HCT116 (cell line): ENCODE measurements around the gene SLC9C2.

Experiments
- CEBPB ChIP-seq: IDR thresholded peaks from 2 replicates; pipeline ENCODE4 v1.6.1; 2012; ENCODE audit warnings: low read depth
- CTCF ChIP-seq, 3 experiments: fragments of 200-600 bp in 1 of 3; sonication (generic) in 1 of 3; IDR thresholded peaks in 2 of 3; conservative IDR thresholded peaks in 1 of 3; 2 replicates each; pipeline ENCODE4 v1.5.1; 2012 to 2017; ENCODE audit warnings: low read depth in 2 of 3, low read length in 2 of 3, antibody characterized with exemption in 1 of 3, borderline replicate concordance in 1 of 3, control low read depth in 1 of 3, mild to moderate bottlenecking in 1 of 3, mixed read lengths in 1 of 3, mixed run types in 1 of 3, moderate library complexity in 1 of 3; ENCODE audit not compliant: insufficient read depth in 1 of 3
- EZH2 ChIP-seq: fragments of 200-600 bp; sonication (generic); IDR thresholded peaks from 2 replicates; pipeline ENCODE4 v1.6.1; 2017; ENCODE audit warnings: antibody characterized with exemption, mixed run types
- MAX ChIP-seq: IDR thresholded peaks from 2 replicates; pipeline ENCODE4 v1.6.1; 2012
- POLR2A ChIP-seq: IDR thresholded peaks from 2 replicates; pipeline ENCODE4 v1.7.0; 2011; ENCODE audit warnings: borderline replicate concordance; ENCODE audit not compliant: insufficient read depth, insufficient read length; ENCODE audit errors: extremely low read depth
- POLR2AphosphoS5 ChIP-seq: IDR thresholded peaks from 2 replicates; pipeline ENCODE4 v1.6.1; 2011; ENCODE audit warnings: mild to moderate bottlenecking, low read depth, low read length, moderate library complexity
- RAD21 ChIP-seq: IDR thresholded peaks from 2 replicates; pipeline ENCODE4 v1.6.1; 2012; ENCODE audit warnings: low read depth, mild to moderate bottlenecking
- REST ChIP-seq: IDR thresholded peaks from 2 replicates; pipeline ENCODE4 v1.6.1; 2012; ENCODE audit warnings: low read depth
- SIN3A ChIP-seq: IDR thresholded peaks from 2 replicates; pipeline ENCODE4 v1.6.1; 2012; ENCODE audit warnings: low read depth
- SP1 ChIP-seq: IDR thresholded peaks from 2 replicates; pipeline ENCODE4 v1.6.1; 2012; ENCODE audit warnings: low read depth
- YY1 ChIP-seq: IDR thresholded peaks from 2 replicates; pipeline ENCODE4 v1.6.1; 2011; ENCODE audit warnings: low read length, low read depth, moderate library complexity, mild to moderate bottlenecking; ENCODE audit not compliant: insufficient replicate concordance; ENCODE audit errors: extremely low read depth
- ZFX ChIP-seq: fragments of 450-650 bp; IDR thresholded peaks from 2 replicates; pipeline ENCODE4 v1.6.1; 2017
- ZNF274 ChIP-seq: fragments of 200-500 bp; sonication (Bioruptor generic); IDR thresholded peaks from 2 replicates; pipeline ENCODE4 v1.6.1; 2014; ENCODE audit warnings: mild to moderate bottlenecking, low read depth, low read length, inconsistent platforms

- TF ChIP-seq CTCF (IDR thresholded peaks at IDR 0.05 in 2 of 3, conservative IDR thresholded peaks at IDR 0.05 in 1 of 3; ENCODE audit: borderline replicate concordance in 1 of 3, insufficient read depth in 1 of 3, low read depth in 2 of 3, low read length in 2 of 3) = peak in 2 of 3 experiments; percentile 33 to 50; a peak in 2 of 6 replicates
- TF ChIP-seq POLR2A = no peak
- no peak for TF ChIP-seq CEBPB
- no peak for TF ChIP-seq MAX
- TF ChIP-seq EZH2 = no peak
- no peak for TF ChIP-seq ZNF274
- TF ChIP-seq YY1 = no peak
- 0 out of 2 replicates have a peak, but pooled peaks have one; percentile 16 for TF ChIP-seq RAD21
- TF ChIP-seq SP1 = no peak
- no peak for TF ChIP-seq SIN3A
- TF ChIP-seq REST = no peak
- TF ChIP-seq POLR2AphosphoS5 = no peak
- TF ChIP-seq ZFX = no peak
Observed at GRCh38 chr1:173562813-173563212, 40.1 kb downstream of the SLC9C2 start.
